GM23338 (cell line): ENCODE results near the gene NKAIN2.

Experiments used
- CREB1 ChIP-seq: fragments of 250-450 bp; sonication (Bioruptor Pico); IDR thresholded peaks from 2 replicates; pipeline ENCODE4 v1.5.0; 2020; ENCODE audit warnings: low read depth, mild to moderate bottlenecking, moderate library complexity
- CTCF ChIP-seq, 2 experiments: fragments of 200-600 bp in 1 of 2; sonication (generic) in 1 of 2; conservative IDR thresholded peaks; 2 replicates each; pipeline versions ENCODE4 v1.5.1 to v1.6.1; 2016 to 2017; ENCODE audit warnings: antibody characterized with exemption in 2 of 2, low read depth in 2 of 2, mild to moderate bottlenecking in 2 of 2, moderate library complexity in 1 of 2
- EZH2 ChIP-seq: fragments of 200-600 bp; sonication (generic); IDR thresholded peaks from one replicate; pipeline ENCODE4 v1.8.0; 2017; ENCODE audit warnings: antibody characterized with exemption, mild to moderate bottlenecking, low read depth; ENCODE audit not compliant: unreplicated experiment
- EZH2phosphoT487 ChIP-seq: fragments of 200-600 bp; sonication (generic); IDR thresholded peaks from one replicate; pipeline ENCODE4 v1.8.1; 2018; ENCODE audit warnings: antibody characterized with exemption; ENCODE audit not compliant: unreplicated experiment
- JUNB ChIP-seq: IDR thresholded peaks from one replicate; pipeline ENCODE4 v1.6.1; 2016; ENCODE audit warnings: antibody characterized with exemption; ENCODE audit not compliant: unreplicated experiment
- POLR2AphosphoS5 ChIP-seq: IDR thresholded peaks from 2 replicates; pipeline ENCODE4 v1.6.1; 2016; ENCODE audit warnings: antibody characterized with exemption, low read depth
- ZNF331 ChIP-seq: fragments of 250-450 bp; sonication (Bioruptor Pico); IDR thresholded peaks from 2 replicates; pipeline ENCODE4 v1.5.0; 2020; ENCODE audit warnings: low read depth, mild to moderate bottlenecking, moderate library complexity
- TF ChIP-seq, protein P1 (sequence below): IDR thresholded peaks from one replicate; pipeline ENCODE4 v1.6.1; 2018; ENCODE audit warnings: antibody characterized with exemption; ENCODE audit not compliant: unreplicated experiment

DNA sequence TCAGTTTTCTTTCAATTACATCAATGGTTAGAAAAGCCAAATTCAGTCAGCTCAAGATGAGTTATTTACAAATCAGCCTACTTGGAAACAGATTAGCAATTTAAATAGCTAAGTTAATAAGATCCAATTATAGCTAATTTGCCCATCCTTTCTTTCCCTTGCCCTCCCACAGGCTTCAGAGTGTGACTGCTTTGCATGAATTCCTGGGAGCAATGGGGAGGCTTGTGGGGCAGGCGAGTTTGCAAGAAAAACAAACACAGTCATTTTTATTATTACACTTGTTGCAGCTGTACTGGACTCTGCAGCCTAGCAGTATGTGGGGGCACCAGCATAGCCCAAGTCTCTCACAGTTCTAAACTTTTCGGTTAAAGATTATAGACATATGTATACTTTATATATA lies 219.0 kb downstream of the NKAIN2 start:
- TF ChIP-seq, protein P1, sequence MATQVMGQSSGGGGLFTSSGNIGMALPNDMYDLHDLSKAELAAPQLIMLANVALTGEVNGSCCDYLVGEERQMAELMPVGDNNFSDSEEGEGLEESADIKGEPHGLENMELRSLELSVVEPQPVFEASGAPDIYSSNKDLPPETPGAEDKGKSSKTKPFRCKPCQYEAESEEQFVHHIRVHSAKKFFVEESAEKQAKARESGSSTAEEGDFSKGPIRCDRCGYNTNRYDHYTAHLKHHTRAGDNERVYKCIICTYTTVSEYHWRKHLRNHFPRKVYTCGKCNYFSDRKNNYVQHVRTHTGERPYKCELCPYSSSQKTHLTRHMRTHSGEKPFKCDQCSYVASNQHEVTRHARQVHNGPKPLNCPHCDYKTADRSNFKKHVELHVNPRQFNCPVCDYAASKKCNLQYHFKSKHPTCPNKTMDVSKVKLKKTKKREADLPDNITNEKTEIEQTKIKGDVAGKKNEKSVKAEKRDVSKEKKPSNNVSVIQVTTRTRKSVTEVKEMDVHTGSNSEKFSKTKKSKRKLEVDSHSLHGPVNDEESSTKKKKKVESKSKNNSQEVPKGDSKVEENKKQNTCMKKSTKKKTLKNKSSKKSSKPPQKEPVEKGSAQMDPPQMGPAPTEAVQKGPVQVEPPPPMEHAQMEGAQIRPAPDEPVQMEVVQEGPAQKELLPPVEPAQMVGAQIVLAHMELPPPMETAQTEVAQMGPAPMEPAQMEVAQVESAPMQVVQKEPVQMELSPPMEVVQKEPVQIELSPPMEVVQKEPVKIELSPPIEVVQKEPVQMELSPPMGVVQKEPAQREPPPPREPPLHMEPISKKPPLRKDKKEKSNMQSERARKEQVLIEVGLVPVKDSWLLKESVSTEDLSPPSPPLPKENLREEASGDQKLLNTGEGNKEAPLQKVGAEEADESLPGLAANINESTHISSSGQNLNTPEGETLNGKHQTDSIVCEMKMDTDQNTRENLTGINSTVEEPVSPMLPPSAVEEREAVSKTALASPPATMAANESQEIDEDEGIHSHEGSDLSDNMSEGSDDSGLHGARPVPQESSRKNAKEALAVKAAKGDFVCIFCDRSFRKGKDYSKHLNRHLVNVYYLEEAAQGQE = no peak
- TF ChIP-seq CTCF (conservative IDR thresholded peaks at IDR 0.05; ENCODE audit: low read depth in 2 of 2) = no peak
- TF ChIP-seq POLR2AphosphoS5 = no peak
- TF ChIP-seq EZH2 = no peak
- no peak for TF ChIP-seq CREB1 (CRISPR knock-in tag)
- no peak for TF ChIP-seq EZH2phosphoT487
- no peak for TF ChIP-seq ZNF331 (CRISPR knock-in tag)
- TF ChIP-seq JUNB = no peak
